Glutamatergic neuron (in vitro differentiated cells): ENCODE measurements around the gene EPB41L4A. TPM values are rescaled to one million over a fixed set of nuclear protein-coding genes. Genes with fewer than 3 reads are reported as not detected.

Experiments used
- DNase-seq: peaks from one replicate; pipeline ENCODE4 v3.0.0; 2022
- H3K27ac Mint-ChIP-seq: one replicate; pipeline ENCODE4 v1.8.0; 2020; ENCODE audit warnings: mild to moderate bottlenecking, mixed read lengths, inconsistent platforms; ENCODE audit not compliant: unreplicated experiment
- H3K27me3 Mint-ChIP-seq: one replicate; pipeline ENCODE4 v1.8.0; 2020; ENCODE audit warnings: mild to moderate bottlenecking, moderate library complexity, mixed read lengths, inconsistent platforms; ENCODE audit not compliant: unreplicated experiment
- H3K36me3 Mint-ChIP-seq: one replicate; pipeline ENCODE4 v1.8.0; 2020; ENCODE audit warnings: mild to moderate bottlenecking, mixed read lengths, inconsistent platforms; ENCODE audit not compliant: unreplicated experiment
- H3K4me1 Mint-ChIP-seq: one replicate; pipeline ENCODE4 v1.8.0; 2020; ENCODE audit warnings: mild to moderate bottlenecking, low read depth, mixed read lengths, inconsistent platforms; ENCODE audit not compliant: unreplicated experiment
- H3K4me3 Mint-ChIP-seq: one replicate; pipeline ENCODE4 v1.8.0; 2020; ENCODE audit warnings: mild to moderate bottlenecking, mixed read lengths, inconsistent platforms; ENCODE audit not compliant: unreplicated experiment
- H3K9me3 Mint-ChIP-seq: one replicate; pipeline ENCODE4 v1.8.0; 2020; ENCODE audit warnings: mild to moderate bottlenecking, moderate library complexity, mixed read lengths, inconsistent platforms; ENCODE audit not compliant: unreplicated experiment
- total RNA-seq: library from RNA; stranded (reverse); fragmentation: NEBNext Ultra II Directional; extraction: Animal tissue kit (Norgen Biotek cat#: 25700); gene quantifications from one replicate; pipeline ENCODE4 v1.2.1, GENCODE V29; 2021; ENCODE audit not compliant: unreplicated experiment
- TF ChIP-seq, protein P1 (sequence below): fragments of 200-600 bp; sonication (generic); IDR thresholded peaks from one replicate; pipeline ENCODE4 v1.5.0; 2021; ENCODE audit not compliant: partially characterized antibody, unreplicated experiment

EPB41L4A gene
- total RNA-seq, 1 donor from 2014 or later, result 125 TPM

DNA sequence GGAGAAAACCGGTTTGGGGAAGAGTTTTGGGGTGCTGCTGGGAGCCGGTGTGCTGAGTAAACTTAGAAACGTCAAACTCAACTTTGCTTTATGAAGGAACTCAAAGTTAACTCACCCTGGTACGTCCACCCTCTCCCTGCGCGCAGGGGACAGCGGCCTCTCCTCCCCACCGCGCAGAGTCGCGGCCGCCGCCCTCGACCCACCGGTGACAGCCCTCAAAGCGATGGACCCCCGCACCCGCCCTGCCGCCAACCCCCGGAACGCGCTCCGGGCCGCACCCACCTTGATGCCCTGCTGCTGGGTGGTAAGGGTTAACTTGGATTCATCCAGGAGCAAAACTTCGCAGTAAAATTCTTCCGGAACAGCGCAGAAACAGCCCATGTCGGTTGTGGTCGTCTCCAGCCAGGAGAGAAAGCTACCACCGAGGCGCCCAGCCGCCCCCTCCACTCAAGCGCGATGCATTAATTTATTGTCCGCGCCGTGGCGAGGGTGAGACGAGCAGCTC lies 366 bp downstream of the EPB41L4A start:
- DNase-seq, result peak; percentile 35
- Mint-ChIP-seq H3K4me1 (peaks cover 23% of the 10 kb centered on the region), H3K4me3 (peak overlapping the region; percentile 90), H3K9me3 (peaks cover 5% of the 10 kb centered on the region), H3K27ac (no peak overlapping the region), H3K27me3 (peaks cover 3% of the 10 kb centered on the region), H3K36me3 (no peaks in the 10 kb centered on the region)
- TF ChIP-seq, protein P1, sequence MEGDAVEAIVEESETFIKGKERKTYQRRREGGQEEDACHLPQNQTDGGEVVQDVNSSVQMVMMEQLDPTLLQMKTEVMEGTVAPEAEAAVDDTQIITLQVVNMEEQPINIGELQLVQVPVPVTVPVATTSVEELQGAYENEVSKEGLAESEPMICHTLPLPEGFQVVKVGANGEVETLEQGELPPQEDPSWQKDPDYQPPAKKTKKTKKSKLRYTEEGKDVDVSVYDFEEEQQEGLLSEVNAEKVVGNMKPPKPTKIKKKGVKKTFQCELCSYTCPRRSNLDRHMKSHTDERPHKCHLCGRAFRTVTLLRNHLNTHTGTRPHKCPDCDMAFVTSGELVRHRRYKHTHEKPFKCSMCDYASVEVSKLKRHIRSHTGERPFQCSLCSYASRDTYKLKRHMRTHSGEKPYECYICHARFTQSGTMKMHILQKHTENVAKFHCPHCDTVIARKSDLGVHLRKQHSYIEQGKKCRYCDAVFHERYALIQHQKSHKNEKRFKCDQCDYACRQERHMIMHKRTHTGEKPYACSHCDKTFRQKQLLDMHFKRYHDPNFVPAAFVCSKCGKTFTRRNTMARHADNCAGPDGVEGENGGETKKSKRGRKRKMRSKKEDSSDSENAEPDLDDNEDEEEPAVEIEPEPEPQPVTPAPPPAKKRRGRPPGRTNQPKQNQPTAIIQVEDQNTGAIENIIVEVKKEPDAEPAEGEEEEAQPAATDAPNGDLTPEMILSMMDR, result no peak

DNA sequence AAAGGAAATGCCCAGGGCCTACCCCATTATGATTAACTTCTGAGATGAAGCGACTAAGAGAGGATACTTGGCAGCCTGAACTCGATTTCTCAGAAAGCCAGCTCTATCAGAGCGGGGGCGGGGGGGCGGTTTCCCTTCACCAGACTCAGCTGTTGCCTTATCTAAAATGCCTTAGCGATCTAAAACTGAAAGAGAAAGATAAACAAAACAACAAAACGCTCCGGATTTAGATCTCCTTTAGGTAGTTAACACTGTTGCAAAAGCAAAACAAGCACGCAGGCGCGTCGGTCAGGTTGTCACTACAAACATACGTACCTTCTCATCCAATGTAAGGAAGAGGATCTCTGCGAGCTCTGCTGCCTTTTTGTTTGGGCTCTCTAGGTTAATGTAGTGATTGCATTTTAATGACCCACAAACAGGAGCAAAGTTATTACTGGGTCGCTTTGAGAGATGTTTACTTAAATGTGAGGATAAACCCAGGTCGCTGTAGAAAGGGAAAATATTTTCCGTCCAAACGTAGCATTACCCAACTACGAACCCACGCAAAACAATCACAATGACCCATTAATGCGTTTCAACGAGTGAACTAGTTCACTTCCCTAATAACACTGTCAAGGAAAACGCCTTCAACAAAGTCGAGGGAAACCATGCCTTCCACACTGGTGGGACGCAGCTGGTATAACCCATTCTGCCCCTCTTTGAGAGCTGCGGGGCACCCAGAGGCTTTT lies 982 bp downstream of the EPB41L4A start:
- H3K27me3 Mint-ChIP-seq, result peaks cover 6% of the 10 kb centered on the region
- peak overlapping the region; percentile 90 for H3K4me3 Mint-ChIP-seq
- H3K36me3 Mint-ChIP-seq, result no peaks in the 10 kb centered on the region
- peaks cover 30% of the 10 kb centered on the region for H3K4me1 Mint-ChIP-seq
- peak; percentile 31 for DNase-seq
- H3K9me3 Mint-ChIP-seq, result peaks cover 9% of the 10 kb centered on the region
- H3K27ac Mint-ChIP-seq, result peak overlapping the region; percentile 57
- TF ChIP-seq, protein P1, result no peak

DNA sequence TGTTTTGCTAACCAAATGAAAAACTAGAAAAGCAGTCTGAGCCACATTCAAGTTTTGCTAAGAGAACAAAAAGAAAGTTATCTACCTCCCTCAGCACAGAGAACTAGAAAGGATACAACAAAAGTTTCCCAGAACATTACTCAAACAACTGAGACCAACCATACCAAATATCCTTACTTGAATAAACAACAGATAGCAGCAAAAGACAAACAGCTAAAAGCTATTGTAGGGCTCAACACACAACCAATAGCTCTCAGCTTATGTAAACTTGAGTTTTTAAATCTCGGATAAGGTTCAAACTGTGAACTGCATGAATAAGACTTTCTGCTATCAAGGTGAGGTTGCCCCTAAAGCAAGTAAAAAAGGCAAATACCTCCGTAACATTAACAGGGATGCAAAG lies 3.5 kb downstream of the EPB41L4A start:
- Mint-ChIP-seq H3K36me3 (no peaks in the 10 kb centered on the region), H3K27ac (no peak overlapping the region), H3K4me3 (peak overlapping the region; percentile 47), H3K9me3 (peaks cover 6% of the 10 kb centered on the region), H3K4me1 (peaks cover 43% of the 10 kb centered on the region), H3K27me3 (peaks cover 6% of the 10 kb centered on the region)
- no peak for DNase-seq
- TF ChIP-seq, protein P1, result no peak

DNA sequence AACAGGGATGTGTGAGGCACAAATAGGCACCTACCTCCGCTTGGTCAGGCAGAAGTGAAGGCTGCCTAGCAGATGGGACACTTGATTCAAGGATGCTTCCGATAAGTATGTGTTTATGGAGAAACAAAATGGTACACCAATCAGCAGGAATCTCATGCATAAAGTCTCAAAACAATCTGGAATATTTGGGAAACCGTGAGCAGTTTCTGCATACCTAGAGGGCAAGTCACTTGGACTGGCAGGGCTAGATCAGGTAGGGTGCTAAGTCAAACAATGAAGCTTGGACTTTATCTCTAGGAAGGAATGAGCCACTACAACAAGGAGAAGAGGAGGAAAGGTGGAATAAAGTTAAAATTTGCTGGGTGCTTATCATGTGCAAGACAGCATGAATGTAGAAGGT lies 5.5 kb downstream of the EPB41L4A start:
- peak overlapping the region; percentile 59 for H3K4me3 Mint-ChIP-seq
- H3K9me3 Mint-ChIP-seq, result peaks cover 5% of the 10 kb centered on the region
- no peaks in the 10 kb centered on the region for H3K36me3 Mint-ChIP-seq
- TF ChIP-seq, protein P1, result no peak
- H3K27me3 Mint-ChIP-seq, result peaks cover 5% of the 10 kb centered on the region
- H3K4me1 Mint-ChIP-seq, result peaks cover 51% of the 10 kb centered on the region
- DNase-seq, result no peak
- peak overlapping the region; percentile 78 for H3K27ac Mint-ChIP-seq

DNA sequence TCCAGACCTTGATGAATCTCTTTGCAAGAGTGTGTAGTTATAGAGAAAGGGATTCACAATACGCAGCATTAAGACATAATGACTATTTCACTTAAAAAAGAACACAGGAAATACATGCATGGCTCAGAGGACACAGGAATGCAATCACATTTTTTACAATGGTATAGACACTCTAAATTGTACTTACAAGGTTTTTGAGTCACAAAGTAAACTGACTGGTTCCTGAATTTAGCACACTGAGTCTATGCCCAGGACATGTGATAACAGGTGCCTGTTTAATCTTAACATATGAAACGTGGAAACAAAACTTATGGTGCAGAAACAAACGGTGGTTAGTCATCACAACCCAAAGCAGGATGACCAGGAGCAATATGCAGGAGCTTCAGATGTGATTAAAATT lies 6.7 kb downstream of the EPB41L4A start:
- H3K27ac Mint-ChIP-seq, result no peak overlapping the region

More for the DNA sequence above, 6.7 kb downstream of the EPB41L4A start:
- Mint-ChIP-seq H3K4me3 (no peak overlapping the region), H3K4me1 (peaks cover 48% of the 10 kb centered on the region), H3K9me3 (peaks cover 5% of the 10 kb centered on the region), H3K27me3 (peaks cover 5% of the 10 kb centered on the region), H3K36me3 (no peaks in the 10 kb centered on the region)
- TF ChIP-seq, protein P1, result no peak
- DNase-seq, result no peak
